Keratinocyte (primary cell): ENCODE results near the gene PCDH1.

ENCODE experiments used
- CTCF ChIP-seq, 3 experiments: IDR thresholded peaks in 1 of 3; conservative IDR thresholded peaks in 1 of 3; optimal IDR thresholded peaks in 1 of 3; 2 replicates in 2 of 3; 3 replicates in 1 of 3; pipeline versions ENCODE3 to v1.5.1; 2011; ENCODE audit warnings: low read length in 3 of 3, mild to moderate bottlenecking in 3 of 3, moderate library complexity in 2 of 3, control low read depth in 1 of 3, inconsistent platforms in 1 of 3; ENCODE audit not compliant: insufficient read depth in 2 of 3; ENCODE audit errors: extremely low read depth in 1 of 3
- EZH2 ChIP-seq: IDR thresholded peaks from one replicate; pipeline ENCODE4 v1.6.1; 2012; ENCODE audit warnings: inconsistent platforms, mild to moderate bottlenecking, low read length, moderate library complexity

- no peak for TF ChIP-seq EZH2
- no peak for TF ChIP-seq CTCF (optimal IDR thresholded peaks at IDR 0.05 in 1 of 3, IDR thresholded peaks at IDR 0.05 in 1 of 3, conservative IDR thresholded peaks at IDR 0.05 in 1 of 3; ENCODE audit: extremely low read depth in 1 of 3, insufficient read depth in 2 of 3, low read length in 3 of 3)
Observed at GRCh38 chr5:141910271-141910673, 32.1 kb upstream of the PCDH1 start.
